ENCODE measurements around the gene NELFB. TPM values are rescaled to one million over a fixed set of nuclear protein-coding genes. Genes with fewer than 3 reads are reported as not detected.
"Not testable (repeated sequence)": the region's sequence is repeated elsewhere in the genome, so short reads cannot be mapped to it uniquely, and the experiment has no call there.

The NELFB gene
- total RNA-seq, 2 donors from 2014 or later, result 73.3 to 86.6 TPM

DNA sequence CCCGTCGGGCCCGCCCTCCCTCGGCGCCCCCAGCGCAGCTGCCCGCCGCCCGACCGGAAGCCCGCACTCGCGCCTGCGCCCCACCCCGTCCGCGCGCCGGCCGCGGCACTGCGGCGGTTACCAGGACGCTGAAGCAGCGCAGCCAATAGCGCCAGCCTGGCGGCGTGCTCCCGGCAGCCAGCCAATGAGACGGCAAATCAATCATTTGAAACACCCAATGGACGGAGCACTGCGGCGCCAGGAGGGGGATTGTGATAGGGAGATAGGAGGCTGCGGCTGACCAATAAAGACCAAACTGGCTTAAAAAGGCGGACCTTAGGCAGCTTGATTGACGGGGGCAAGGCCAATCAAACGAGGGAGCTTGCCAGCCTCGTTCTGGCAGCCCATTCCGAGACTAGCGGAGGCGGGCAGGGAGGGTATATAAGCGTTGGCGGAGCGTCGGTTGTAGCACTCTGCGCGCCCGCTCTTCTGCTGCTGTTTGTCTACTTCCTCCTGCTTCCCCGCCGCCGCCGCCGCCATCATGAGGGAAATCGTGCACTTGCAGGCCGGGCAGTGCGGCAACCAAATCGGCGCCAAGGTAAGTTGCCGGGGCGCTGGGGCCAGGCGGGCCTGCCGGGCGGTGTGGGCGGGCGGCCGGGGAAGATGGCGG, 14.2 kb upstream of the NELFB start, which contains the start of gene TUBB4B:
Gene TUBB4B (plus strand): TSS at position 447 of the 649 bp plus-strand sequence. CDS start 74 bp downstream, at position 521.
- TF ChIP-seq, protein P1, sequence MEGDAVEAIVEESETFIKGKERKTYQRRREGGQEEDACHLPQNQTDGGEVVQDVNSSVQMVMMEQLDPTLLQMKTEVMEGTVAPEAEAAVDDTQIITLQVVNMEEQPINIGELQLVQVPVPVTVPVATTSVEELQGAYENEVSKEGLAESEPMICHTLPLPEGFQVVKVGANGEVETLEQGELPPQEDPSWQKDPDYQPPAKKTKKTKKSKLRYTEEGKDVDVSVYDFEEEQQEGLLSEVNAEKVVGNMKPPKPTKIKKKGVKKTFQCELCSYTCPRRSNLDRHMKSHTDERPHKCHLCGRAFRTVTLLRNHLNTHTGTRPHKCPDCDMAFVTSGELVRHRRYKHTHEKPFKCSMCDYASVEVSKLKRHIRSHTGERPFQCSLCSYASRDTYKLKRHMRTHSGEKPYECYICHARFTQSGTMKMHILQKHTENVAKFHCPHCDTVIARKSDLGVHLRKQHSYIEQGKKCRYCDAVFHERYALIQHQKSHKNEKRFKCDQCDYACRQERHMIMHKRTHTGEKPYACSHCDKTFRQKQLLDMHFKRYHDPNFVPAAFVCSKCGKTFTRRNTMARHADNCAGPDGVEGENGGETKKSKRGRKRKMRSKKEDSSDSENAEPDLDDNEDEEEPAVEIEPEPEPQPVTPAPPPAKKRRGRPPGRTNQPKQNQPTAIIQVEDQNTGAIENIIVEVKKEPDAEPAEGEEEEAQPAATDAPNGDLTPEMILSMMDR (conservative IDR thresholded peaks at IDR 0.05), result no peak
- Histone ChIP-seq H3K9me3 (ENCODE audit: control insufficient read depth, low read length) (no peaks in the 10 kb centered on the region), H3K27me3 (ENCODE audit: control insufficient read depth, insufficient read depth, low read length, poor library complexity, severe bottlenecking) (no peaks in the 10 kb centered on the region), H3K4me3 (ENCODE audit: low read length) (peak within 1 kb of the TSS; percentile 92), H3K4me1 (ENCODE audit: control insufficient read depth, insufficient read depth, low read length) (peaks cover 34% of the 10 kb centered on the region), H3K36me3 (ENCODE audit: control insufficient read depth, insufficient read depth, low read length) (peaks cover 27% of the 10 kb centered on the region), H3K27ac (ENCODE audit: low read depth, low read length) (peak within 1 kb of the TSS; percentile 87), H3K9ac (ENCODE audit: extremely low read depth, low read length, poor library complexity, severe bottlenecking) (peak within 1 kb of the TSS; percentile 92)
- peak within 1 kb of the TSS; percentile 85 for H3K4me3 Mint-ChIP-seq
- WGBS, 2 experiments (ENCODE audit: insufficient coverage in 1 of 2, insufficient read length in 1 of 2), result 0% methylated on average over 26 to 67 of the region's 67 CpGs
- peaks cover 19% of the 10 kb centered on the region for H3K36me3 Mint-ChIP-seq (ENCODE audit: low read depth)
- no peaks in the 10 kb centered on the region for H3K9me3 Mint-ChIP-seq
- peaks cover 44% of the 10 kb centered on the region for H3K4me1 Mint-ChIP-seq
- peak; percentile 99 for DNase-seq
- H3K27ac Mint-ChIP-seq, result peak within 1 kb of the TSS; percentile 91
- H3K27me3 Mint-ChIP-seq (ENCODE audit: insufficient read depth), result no peaks in the 10 kb centered on the region

DNA sequence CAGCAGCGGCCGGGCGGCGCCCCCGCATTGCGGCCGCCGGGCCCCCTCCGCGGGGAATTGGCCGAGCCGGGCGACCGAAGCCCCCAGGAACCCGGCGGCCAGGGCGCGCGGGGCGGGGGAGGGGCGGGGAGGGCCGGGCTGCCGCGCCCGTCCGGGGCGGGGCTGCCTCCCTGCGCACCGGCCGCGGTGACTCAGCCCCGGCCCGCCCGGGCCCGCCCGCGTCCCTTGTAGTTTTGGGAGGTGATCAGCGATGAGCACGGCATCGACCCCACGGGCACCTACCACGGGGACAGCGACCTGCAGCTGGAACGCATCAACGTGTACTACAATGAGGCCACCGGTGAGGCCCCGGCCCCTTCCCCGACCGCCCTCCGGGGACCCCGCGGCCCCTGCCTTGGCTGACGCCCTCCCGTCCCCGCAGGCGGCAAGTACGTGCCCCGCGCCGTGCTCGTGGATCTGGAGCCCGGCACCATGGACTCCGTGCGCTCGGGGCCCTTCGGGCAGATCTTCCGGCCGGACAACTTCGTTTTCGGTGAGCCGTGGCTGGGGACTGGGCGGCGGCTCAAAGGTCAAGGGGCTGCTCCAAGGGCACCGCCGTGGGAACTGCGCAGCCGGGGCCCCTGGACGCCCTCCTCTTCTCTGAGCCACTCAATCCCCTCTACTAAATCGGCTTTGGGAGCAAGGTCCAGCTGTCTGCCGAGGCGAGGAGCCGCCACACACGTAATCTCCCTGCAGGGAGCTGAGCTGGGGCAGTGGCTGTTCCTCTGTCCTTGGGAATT, 13.4 kb upstream of the NELFB start:
- peaks cover 19% of the 10 kb centered on the region for H3K36me3 Mint-ChIP-seq (ENCODE audit: low read depth)
- Histone ChIP-seq H3K27me3 (ENCODE audit: control insufficient read depth, insufficient read depth, low read length, poor library complexity, severe bottlenecking) (no peaks in the 10 kb centered on the region), H3K36me3 (ENCODE audit: control insufficient read depth, insufficient read depth, low read length) (peaks cover 27% of the 10 kb centered on the region), H3K4me1 (ENCODE audit: control insufficient read depth, insufficient read depth, low read length) (peaks cover 34% of the 10 kb centered on the region), H3K9me3 (ENCODE audit: control insufficient read depth, low read length) (no peaks in the 10 kb centered on the region), H3K4me3 (ENCODE audit: low read length) (peak overlapping the region; percentile 92), H3K27ac (ENCODE audit: low read depth, low read length) (no peak overlapping the region), H3K9ac (ENCODE audit: extremely low read depth, low read length, poor library complexity, severe bottlenecking) (peak overlapping the region; percentile 92)
- peaks cover 44% of the 10 kb centered on the region for H3K4me1 Mint-ChIP-seq
- TF ChIP-seq, protein P1 (conservative IDR thresholded peaks at IDR 0.05), result no peak
- WGBS, 2 experiments (ENCODE audit: insufficient coverage in 1 of 2, insufficient read length in 1 of 2), result 0 to 1% methylated on average over 25 to 83 of the region's 83 CpGs
- H3K9me3 Mint-ChIP-seq, result no peaks in the 10 kb centered on the region
- no peaks in the 10 kb centered on the region for H3K27me3 Mint-ChIP-seq (ENCODE audit: insufficient read depth)
- peak overlapping the region; percentile 85 for H3K27ac Mint-ChIP-seq
- DNase-seq, result peak; percentile 68
- H3K4me3 Mint-ChIP-seq, result peak overlapping the region; percentile 85

DNA sequence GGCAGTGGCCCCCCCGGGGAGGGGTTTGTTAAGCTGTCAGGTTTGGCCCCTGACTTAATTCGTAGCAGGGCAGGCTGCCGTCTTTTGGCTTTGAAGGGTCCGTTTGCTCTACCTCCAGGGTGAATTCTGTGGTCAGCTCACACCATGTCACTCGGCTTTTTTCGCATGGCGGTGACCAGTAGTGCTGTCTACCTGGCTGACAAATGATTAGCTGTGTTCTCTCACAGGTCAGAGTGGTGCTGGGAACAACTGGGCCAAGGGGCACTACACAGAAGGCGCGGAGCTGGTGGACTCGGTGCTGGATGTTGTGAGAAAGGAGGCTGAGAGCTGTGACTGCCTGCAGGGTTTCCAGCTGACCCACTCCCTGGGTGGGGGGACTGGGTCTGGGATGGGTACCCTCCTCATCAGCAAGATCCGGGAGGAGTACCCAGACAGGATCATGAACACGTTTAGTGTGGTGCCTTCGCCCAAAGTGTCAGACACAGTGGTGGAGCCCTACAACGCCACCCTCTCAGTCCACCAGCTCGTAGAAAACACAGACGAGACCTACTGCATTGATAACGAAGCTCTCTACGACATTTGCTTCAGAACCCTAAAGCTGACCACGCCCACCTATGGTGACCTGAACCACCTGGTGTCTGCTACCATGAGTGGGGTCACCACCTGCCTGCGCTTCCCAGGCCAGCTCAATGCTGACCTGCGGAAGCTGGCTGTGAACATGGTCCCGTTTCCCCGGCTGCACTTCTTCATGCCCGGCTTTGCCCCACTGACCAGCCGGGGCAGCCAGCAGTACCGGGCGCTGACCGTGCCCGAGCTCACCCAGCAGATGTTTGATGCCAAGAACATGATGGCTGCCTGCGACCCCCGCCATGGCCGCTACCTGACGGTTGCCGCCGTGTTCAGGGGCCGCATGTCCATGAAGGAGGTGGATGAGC, 12.6 kb upstream of the NELFB start:
- Histone ChIP-seq H3K4me3 (ENCODE audit: low read length) (peak overlapping the region; percentile 92), H3K9ac (ENCODE audit: extremely low read depth, low read length, poor library complexity, severe bottlenecking) (peak overlapping the region; percentile 92), H3K36me3 (ENCODE audit: control insufficient read depth, insufficient read depth, low read length) (peaks cover 27% of the 10 kb centered on the region), H3K27ac (ENCODE audit: low read depth, low read length) (no peak overlapping the region), H3K9me3 (ENCODE audit: control insufficient read depth, low read length) (no peaks in the 10 kb centered on the region), H3K4me1 (ENCODE audit: control insufficient read depth, insufficient read depth, low read length) (peaks cover 25% of the 10 kb centered on the region), H3K27me3 (ENCODE audit: control insufficient read depth, insufficient read depth, low read length, poor library complexity, severe bottlenecking) (no peaks in the 10 kb centered on the region)
- Mint-ChIP-seq H3K27ac (peak overlapping the region; percentile 85), H3K4me3 (peak overlapping the region; percentile 85), H3K4me1 (peaks cover 43% of the 10 kb centered on the region), H3K36me3 (ENCODE audit: low read depth) (peaks cover 19% of the 10 kb centered on the region), H3K9me3 (no peaks in the 10 kb centered on the region), H3K27me3 (ENCODE audit: insufficient read depth) (peaks cover under 1% of the 10 kb centered on the region)
- DNase-seq, result no peak
- TF ChIP-seq, protein P1 (conservative IDR thresholded peaks at IDR 0.05), result no peak
- 84 to 85% methylated on average over 33 to 36 of the region's 36 CpGs for WGBS, 2 experiments (ENCODE audit: insufficient coverage in 1 of 2, insufficient read length in 1 of 2)

DNA sequence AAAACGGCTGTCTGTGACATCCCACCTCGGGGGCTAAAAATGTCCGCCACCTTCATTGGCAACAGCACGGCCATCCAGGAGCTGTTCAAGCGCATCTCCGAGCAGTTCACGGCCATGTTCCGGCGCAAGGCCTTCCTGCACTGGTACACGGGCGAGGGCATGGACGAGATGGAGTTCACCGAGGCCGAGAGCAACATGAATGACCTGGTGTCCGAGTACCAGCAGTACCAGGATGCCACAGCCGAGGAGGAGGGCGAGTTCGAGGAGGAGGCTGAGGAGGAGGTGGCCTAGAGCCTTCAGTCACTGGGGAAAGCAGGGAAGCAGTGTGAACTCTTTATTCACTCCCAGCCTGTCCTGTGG, 11.9 kb upstream of the NELFB start:
- DNase-seq; H3K27ac Mint-ChIP-seq; H3K27ac ChIP-seq (ENCODE audit: low read depth, low read length); H3K9me3 Mint-ChIP-seq; H3K27me3 ChIP-seq (ENCODE audit: control insufficient read depth, insufficient read depth, low read length, poor library complexity, severe bottlenecking); H3K9me3 ChIP-seq (ENCODE audit: control insufficient read depth, low read length); H3K27me3 Mint-ChIP-seq (ENCODE audit: insufficient read depth): not testable (repeated sequence)
- Histone ChIP-seq H3K4me1 (ENCODE audit: control insufficient read depth, insufficient read depth, low read length) (peaks cover 21% of the 10 kb centered on the region), H3K4me3 (ENCODE audit: low read length) (peak overlapping the region; percentile 92), H3K36me3 (ENCODE audit: control insufficient read depth, insufficient read depth, low read length) (peaks cover 27% of the 10 kb centered on the region), H3K9ac (ENCODE audit: extremely low read depth, low read length, poor library complexity, severe bottlenecking) (peak overlapping the region; percentile 92)
- peaks cover 39% of the 10 kb centered on the region for H3K4me1 Mint-ChIP-seq
- WGBS, 2 experiments (ENCODE audit: insufficient coverage in 1 of 2, insufficient read length in 1 of 2), result 91 to 99% methylated on average over 11 to 17 of the region's 18 CpGs
- H3K4me3 Mint-ChIP-seq, result peak overlapping the region; percentile 85
- peaks cover 19% of the 10 kb centered on the region for H3K36me3 Mint-ChIP-seq (ENCODE audit: low read depth)

All from endodermal cell (in vitro differentiated cells).